GM21360 (cell line): ENCODE data around the gene DTNB.
A peak's percentile ranks its signal among the peaks of the same experiment; 100 is the strongest.
"Not testable (repeated sequence)": the region's sequence is repeated elsewhere in the genome, so short reads cannot be mapped to it uniquely, and the experiment has no call there.

Source experiments
- ATAC-seq: cut with Tn5 transposase; IDR thresholded peaks from one replicate; pipeline ENCODE4 v1.9.1; 2021; ENCODE audit warnings: mild to moderate bottlenecking, moderate library complexity; ENCODE audit not compliant: unreplicated experiment

DTNB gene

GRCh38 chr2:25424426-25425028 is 248.8 kb downstream of the DTNB start:
- ATAC-seq: no peak

GRCh38 chr2:25421820-25422411 is 251.5 kb downstream of the DTNB start:
- no peak for ATAC-seq

- no peak for ATAC-seq
Measured at GRCh38 chr2:25421289-25421688, 252.1 kb downstream of the DTNB start.

- peak; percentile 35 for ATAC-seq
Measured at GRCh38 chr2:25420820-25421237, 252.5 kb downstream of the DTNB start.

GRCh38 chr2:25419678-25420242 is 253.6 kb downstream of the DTNB start:
- ATAC-seq: peak; percentile 64

GRCh38 chr2:25418944-25419677 is 254.3 kb downstream of the DTNB start:
- ATAC-seq: no peak

- ATAC-seq: no peak
Measured at GRCh38 chr2:25417715-25418369, 255.5 kb downstream of the DTNB start.

- no peak for ATAC-seq
Measured at GRCh38 chr2:25416674-25417073, 256.7 kb downstream of the DTNB start.

- ATAC-seq: no peak
Measured at GRCh38 chr2:25414781-25415180, 258.6 kb downstream of the DTNB start.

- ATAC-seq: not testable (repeated sequence)
Measured at GRCh38 chr2:25413409-25413808, 260.0 kb downstream of the DTNB start.

GRCh38 chr2:25411753-25412152 is 261.6 kb downstream of the DTNB start:
- ATAC-seq: no peak

GRCh38 chr2:25411281-25411680 is 262.1 kb downstream of the DTNB start:
- no peak for ATAC-seq

- ATAC-seq: no peak
Measured at GRCh38 chr2:25410370-25410769, 263.0 kb downstream of the DTNB start.

GRCh38 chr2:25409468-25409867 is 263.9 kb downstream of the DTNB start:
- ATAC-seq: no peak

- no peak for ATAC-seq
Measured at GRCh38 chr2:25409044-25409443, 264.3 kb downstream of the DTNB start.

- no peak for ATAC-seq
Measured at GRCh38 chr2:25405611-25406295, 267.6 kb downstream of the DTNB start.

- peak; percentile 62 for ATAC-seq
Measured at GRCh38 chr2:25403120-25403760, 270.1 kb downstream of the DTNB start.

GRCh38 chr2:25402477-25402876 is 270.9 kb downstream of the DTNB start:
- ATAC-seq: peak; percentile 37

GRCh38 chr2:25401307-25402026 is 271.9 kb downstream of the DTNB start:
- ATAC-seq: no peak
